Natural killer cell (primary cell): Measurements from ENCODE around the gene TRMT61A. TPM values are rescaled to one million over a fixed set of nuclear protein-coding genes. Genes with fewer than 3 reads are reported as not detected.

Experiments used
- ATAC-seq, 3 donors: fragments of 150-1000 bp in 2 of 3; fragments of 200-7000 bp in 1 of 3; cut with Tn5 transposase; 1 replicate in 1 of 3; 2 replicates in 2 of 3; pipeline ENCODE4 v1.10.0; 2021; ENCODE audit warnings: mild to moderate bottlenecking in 2 of 3, moderate library complexity in 2 of 3
- DNase-seq, 2 donors: peaks; one replicate each; pipeline versions ENCODE4 v3.0.0 to v3.0.0-alpha.2; 2013 to 2021; ENCODE audit warnings: mixed read lengths in 1 of 2
- H3K27ac ChIP-seq: one replicate; pipeline ENCODE4 v1.5.1; 2013; ENCODE audit warnings: mild to moderate bottlenecking, low read length
- H3K27me3 ChIP-seq: one replicate; pipeline ENCODE4 v1.6.1; 2013; ENCODE audit warnings: low read length; ENCODE audit not compliant: control insufficient read depth, insufficient read depth
- H3K36me3 ChIP-seq: one replicate; pipeline ENCODE4 v1.6.1; 2013; ENCODE audit warnings: low read length; ENCODE audit not compliant: control insufficient read depth, insufficient read depth
- H3K4me1 ChIP-seq: one replicate; pipeline ENCODE4 v1.6.1; 2013; ENCODE audit warnings: low read length; ENCODE audit not compliant: control insufficient read depth, insufficient read depth
- H3K4me3 ChIP-seq: one replicate; pipeline ENCODE4 v1.5.1; 2013; ENCODE audit warnings: low read length
- H3K9me3 ChIP-seq: one replicate; pipeline ENCODE4 v1.6.1; 2013; ENCODE audit warnings: low read length; ENCODE audit not compliant: control insufficient read depth, insufficient read depth
- H3K27ac Mint-ChIP-seq, 2 donors: one replicate each; pipeline ENCODE4 v1.8.0; 2022; ENCODE audit warnings: mild to moderate bottlenecking in 2 of 2, mixed read lengths in 2 of 2, moderate library complexity in 1 of 2
- H3K27me3 Mint-ChIP-seq, 2 donors: one replicate each; pipeline ENCODE4 v1.8.0; 2022; ENCODE audit warnings: low read depth in 2 of 2, mixed read lengths in 2 of 2
- H3K36me3 Mint-ChIP-seq: one replicate; pipeline ENCODE4 v1.8.0; 2022; ENCODE audit warnings: mixed read lengths
- H3K4me1 Mint-ChIP-seq, 2 donors: one replicate each; pipeline ENCODE4 v1.8.0; 2022; ENCODE audit warnings: mixed read lengths in 2 of 2
- H3K4me3 Mint-ChIP-seq: one replicate; pipeline ENCODE4 v1.8.0; 2022; ENCODE audit warnings: mild to moderate bottlenecking, moderate library complexity, mixed read lengths
- H3K9me3 Mint-ChIP-seq, 2 donors: one replicate each; pipeline ENCODE4 v1.8.0; 2022; ENCODE audit warnings: mixed read lengths in 2 of 2
- CTCF ChIP-seq: fragments of 200-600 bp; IDR thresholded peaks from one replicate; pipeline ENCODE4 v1.8.0; 2022; ENCODE audit warnings: antibody characterized with exemption
- WGBS: methylation state at CpG from one replicate; pipeline ENCODE4 v1.1.7; 2013; ENCODE audit warnings: missing lambda C conversion rate; ENCODE audit not compliant: insufficient coverage; 5-methylcytosine and 5-hydroxymethylcytosine counted together
- intact Hi-C: fragments of 100-400 bp; cut with micrococcal nuclease; formaldehyde crosslinking; loops from one replicate; pipeline ENCODE4 v1.14.2; 2022
- total RNA-seq, 4 donors: library from RNA; stranded (reverse); fragments of 120-200 nt in 1 of 4; gene quantifications; one replicate each; pipeline versions ENCODE4 v1.2.3 to v1.2.4, GENCODE V29; 2013 to 2022

TRMT61A gene
- total RNA-seq, 3 donors from 2014 or later (not counting 1 experiment from before 2014, with no cell fraction given), result 8.1 to 9.4 (median 9.1) TPM

DNA sequence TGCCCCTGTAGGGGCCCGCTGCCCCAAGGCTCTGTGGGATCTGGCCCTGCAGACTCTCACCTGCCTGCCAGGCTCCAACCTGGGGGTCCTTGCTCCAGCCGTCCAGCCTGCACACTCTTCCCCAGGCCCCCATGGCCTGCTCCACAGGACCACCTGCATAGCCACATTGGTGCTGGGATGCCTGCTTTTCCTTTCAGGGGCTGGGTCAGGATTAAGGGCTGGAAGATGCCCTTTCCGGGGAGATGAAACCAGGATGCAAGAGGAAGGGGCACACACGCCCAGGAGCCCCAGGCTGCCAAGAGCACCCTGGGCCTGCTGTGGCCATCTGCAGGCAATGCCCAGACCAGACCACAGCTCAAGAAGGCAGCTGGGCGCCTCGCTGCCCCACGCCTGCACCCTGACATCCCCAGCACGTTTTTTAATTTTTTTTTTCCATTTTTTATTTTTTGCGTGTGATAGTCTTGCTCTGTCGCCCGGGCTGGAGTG, 18.5 kb downstream of the TRMT61A start:
- Histone ChIP-seq H3K9me3 (no peaks in the 10 kb centered on the region), H3K4me1 (peaks cover 8% of the 10 kb centered on the region), H3K36me3 (no peaks in the 10 kb centered on the region), H3K4me3 (no peak overlapping the region), H3K27me3 (no peaks in the 10 kb centered on the region), H3K27ac (no peak overlapping the region)
- no peak for TF ChIP-seq CTCF
- Mint-ChIP-seq H3K4me3 (no peak overlapping the region), H3K4me1 (peaks cover 0 to 7% of the 10 kb centered on the region in 2 donors), H3K9me3 (no peaks in the 10 kb centered on the region), H3K27me3 (no peaks in the 10 kb centered on the region), H3K27ac (no peak overlapping the region), H3K36me3 (no peaks in the 10 kb centered on the region)
- no peak for DNase-seq
- no peak for ATAC-seq
- intact Hi-C loops, result no loop called here
- 91% methylated on average over 11 of the region's 11 CpGs for WGBS

DNA sequence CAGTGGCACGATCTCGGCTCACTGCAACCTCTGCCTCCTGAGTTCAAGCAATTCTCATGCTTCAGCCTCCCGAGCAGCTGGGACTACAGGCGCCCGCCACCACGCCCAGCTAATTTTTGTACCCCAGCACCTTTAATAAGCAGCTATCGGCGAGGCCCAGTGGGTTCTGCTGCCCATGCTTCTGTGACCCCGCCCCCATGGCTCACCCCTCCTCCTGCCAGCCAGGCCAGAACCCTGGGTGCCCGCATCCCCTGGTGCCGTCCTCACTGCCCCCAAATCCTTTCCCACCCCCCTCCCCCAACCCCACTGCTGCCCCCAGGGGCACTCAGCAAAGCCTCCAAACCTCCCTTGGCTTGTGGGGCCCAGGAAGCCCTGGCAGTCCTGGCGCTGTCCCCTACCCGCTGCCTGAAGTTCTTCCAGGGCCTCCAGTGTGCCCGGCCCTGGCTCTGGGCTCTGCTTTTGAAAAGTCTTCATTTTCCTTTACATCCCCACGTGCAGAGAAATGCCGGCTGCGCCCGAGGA, 19.0 kb downstream of the TRMT61A start:
- H3K4me3 Mint-ChIP-seq, result no peak overlapping the region
- DNase-seq (no peak), ATAC-seq (no peak)
- no peaks in the 10 kb centered on the region for H3K27me3 ChIP-seq
- no peaks in the 10 kb centered on the region for H3K27me3 Mint-ChIP-seq
- H3K4me3 ChIP-seq, result no peak overlapping the region
- peaks cover 0 to 7% of the 10 kb centered on the region in 2 donors for H3K4me1 Mint-ChIP-seq
- H3K36me3 Mint-ChIP-seq, result no peaks in the 10 kb centered on the region
- H3K27ac Mint-ChIP-seq, result no peak overlapping the region
- peaks cover 8% of the 10 kb centered on the region for H3K4me1 ChIP-seq
- intact Hi-C loops, result no loop called here
- H3K9me3 ChIP-seq, result no peaks in the 10 kb centered on the region
- no peak overlapping the region for H3K27ac ChIP-seq
- WGBS, result 91% methylated on average over 18 of the region's 18 CpGs
- H3K36me3 ChIP-seq, result no peaks in the 10 kb centered on the region
- no peak for TF ChIP-seq CTCF
- H3K9me3 Mint-ChIP-seq, result no peaks in the 10 kb centered on the region

DNA sequence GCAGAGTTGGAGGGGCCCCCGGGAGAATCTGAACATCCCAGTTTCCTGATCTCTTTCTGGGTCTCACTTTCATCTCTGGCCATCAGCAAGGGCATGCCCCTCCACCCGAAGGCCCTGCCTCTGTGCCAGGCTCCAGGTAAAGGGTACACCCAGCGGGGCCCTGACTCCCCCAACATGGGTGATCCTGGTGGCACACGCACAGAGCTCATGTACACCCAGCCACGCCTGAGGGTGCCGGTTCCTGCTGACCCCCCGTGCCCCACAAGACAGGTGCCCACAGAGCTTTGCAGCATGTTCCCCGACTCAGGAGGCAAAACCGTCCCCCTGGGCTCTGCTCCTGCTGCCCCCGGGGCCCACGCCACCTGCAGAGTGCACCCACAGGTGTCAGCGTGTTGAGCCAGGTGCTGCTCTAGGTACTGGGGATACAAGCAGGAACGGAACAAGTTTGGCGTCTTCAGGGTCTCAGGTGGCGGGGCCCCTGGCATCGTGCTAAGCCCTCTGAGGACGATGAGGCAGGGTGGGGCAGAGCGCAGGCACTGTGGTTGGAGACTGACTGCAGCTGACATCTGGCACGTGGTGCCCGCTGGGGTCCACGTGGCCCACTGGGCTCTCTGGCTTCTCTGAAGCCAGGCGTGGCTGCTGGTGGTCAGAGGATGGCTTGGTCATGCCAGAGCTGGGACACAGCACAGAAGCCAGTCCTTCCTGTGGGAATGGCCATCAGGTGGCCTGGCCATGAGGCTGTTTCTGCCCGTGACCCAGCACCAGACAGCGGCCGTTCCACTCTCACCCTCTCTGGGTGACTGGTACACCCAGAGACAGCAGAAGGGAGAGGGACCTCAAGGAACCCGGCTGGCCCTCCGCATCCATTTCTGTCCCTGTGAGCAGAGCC, 19.7 kb downstream of the TRMT61A start:
- H3K9me3 ChIP-seq, result no peaks in the 10 kb centered on the region
- no peaks in the 10 kb centered on the region for H3K36me3 Mint-ChIP-seq
- H3K27ac Mint-ChIP-seq, result no peak overlapping the region
- intact Hi-C loops, result no loop called here
- H3K36me3 ChIP-seq, result no peaks in the 10 kb centered on the region
- H3K27me3 ChIP-seq, result no peaks in the 10 kb centered on the region
- H3K4me1 Mint-ChIP-seq, result peaks cover 0 to 7% of the 10 kb centered on the region in 2 donors
- H3K4me1 ChIP-seq, result peaks cover 8% of the 10 kb centered on the region
- WGBS, result 90% methylated on average over 27 of the region's 27 CpGs
- DNase-seq (no peak), ATAC-seq (no peak)
- H3K27me3 Mint-ChIP-seq, result no peaks in the 10 kb centered on the region
- no peaks in the 10 kb centered on the region for H3K9me3 Mint-ChIP-seq
- H3K4me3 Mint-ChIP-seq, result no peak overlapping the region
- no peak overlapping the region for H3K27ac ChIP-seq
- no peak for TF ChIP-seq CTCF
- H3K4me3 ChIP-seq, result no peak overlapping the region
